ENCODE measurements around the gene REEP1.

GRCh38 chr2:86360776-86361175 lies 23.4 kb upstream of the REEP1 start:
- TF ChIP-seq POLR2A (IDR thresholded peaks at IDR 0.05) (no peak), CTCF (IDR thresholded peaks at IDR 0.05 in 8 of 11, conservative IDR thresholded peaks at IDR 0.05 in 3 of 11) (no peak), POLR2AphosphoS5 (IDR thresholded peaks at IDR 0.05) (no peak)
